Right lobe of liver (tissue), 4 donors: Measurements from ENCODE around the gene SHISA6.

ENCODE experiments used
- CTCF ChIP-seq, 4 donors: fragments of 200-600 bp in 3 of 4; fragments of 450-650 bp in 1 of 4; IDR thresholded peaks; one replicate each; pipeline versions ENCODE4 v1.5.1 to v1.8.0; 2016 to 2022; ENCODE audit warnings: antibody characterized with exemption in 4 of 4, mild to moderate bottlenecking in 2 of 4
- POLR2A ChIP-seq: fragments of 450-650 bp; IDR thresholded peaks from one replicate; pipeline ENCODE4 v1.6.1; 2017; ENCODE audit warnings: antibody characterized with exemption, mild to moderate bottlenecking
- donor health status: DM: no; HTN: no; CAD: no.
- donor health status: DM: no; HTN: no; CAD: no.
- donor health status: DM: no; HTN: yes; CAD: no.

- TF ChIP-seq POLR2A (no peak), CTCF (IDR thresholded peaks at IDR 0.05) (no peak)
These were observed 137.5 kb downstream of the SHISA6 start for GRCh38 chr17:11378506-11378905.
